KMS-11 (cell line): ENCODE data around the gene IL17RA.
A peak's percentile ranks its signal among the peaks of the same experiment; 100 is the strongest.

Experiments
- H2AFZ ChIP-seq: fragments of 200-600 bp; sonication (generic); 2 replicates; pipeline ENCODE4 v1.6.1; 2016; ENCODE audit warnings: antibody characterized with exemption, mixed run types, low read depth
- H3K27ac ChIP-seq: fragments of 200-600 bp; sonication (generic); 2 replicates; pipeline ENCODE4 v1.6.1; 2016; ENCODE audit warnings: mild to moderate bottlenecking, mixed run types
- H3K27me3 ChIP-seq: fragments of 200-600 bp; sonication (generic); 2 replicates; pipeline ENCODE4 v1.6.1; 2017; ENCODE audit warnings: mild to moderate bottlenecking, low read depth, mixed run types, moderate library complexity; ENCODE audit not compliant: insufficient read depth
- H3K36me3 ChIP-seq: fragments of 200-600 bp; sonication (generic); 2 replicates; pipeline ENCODE4 v1.6.1; 2017; ENCODE audit warnings: mild to moderate bottlenecking, mixed run types; ENCODE audit not compliant: insufficient read depth
- H3K4me1 ChIP-seq: fragments of 200-600 bp; sonication (generic); 2 replicates; pipeline ENCODE4 v1.6.1; 2016; ENCODE audit warnings: mild to moderate bottlenecking, low read depth, mixed run types; ENCODE audit not compliant: poor library complexity, severe bottlenecking
- H3K4me2 ChIP-seq: fragments of 200-600 bp; sonication (generic); 2 replicates; pipeline ENCODE4 v1.7.0; 2016; ENCODE audit warnings: mild to moderate bottlenecking, mixed run types
- H3K4me3 ChIP-seq: fragments of 200-600 bp; sonication (generic); IDR thresholded peaks from 2 replicates; pipeline ENCODE4 v1.6.1; 2017; ENCODE audit warnings: low read depth, low read length, mixed read lengths; ENCODE audit not compliant: insufficient read depth
- H3K79me2 ChIP-seq: fragments of 200-600 bp; sonication (generic); 2 replicates; pipeline ENCODE4 v1.6.1; 2016; ENCODE audit warnings: low read depth, mixed run types; ENCODE audit not compliant: insufficient read depth
- H3K9ac ChIP-seq: fragments of 200-600 bp; sonication (generic); 2 replicates; pipeline ENCODE4 v1.6.1; 2016; ENCODE audit warnings: mild to moderate bottlenecking, mixed run types
- H4K20me1 ChIP-seq: fragments of 200-600 bp; sonication (generic); 2 replicates; pipeline ENCODE4 v1.6.1; 2016; ENCODE audit warnings: mild to moderate bottlenecking, mixed run types; ENCODE audit not compliant: insufficient read depth
- TF ChIP-seq, protein P1 (sequence below): fragments of 200-600 bp; sonication (generic); conservative IDR thresholded peaks from 2 replicates; pipeline ENCODE4 v1.6.1; 2017; ENCODE audit warnings: low read depth, mild to moderate bottlenecking, antibody characterized with exemption, low read length, moderate library complexity, mixed read lengths

The IL17RA gene

DNA sequence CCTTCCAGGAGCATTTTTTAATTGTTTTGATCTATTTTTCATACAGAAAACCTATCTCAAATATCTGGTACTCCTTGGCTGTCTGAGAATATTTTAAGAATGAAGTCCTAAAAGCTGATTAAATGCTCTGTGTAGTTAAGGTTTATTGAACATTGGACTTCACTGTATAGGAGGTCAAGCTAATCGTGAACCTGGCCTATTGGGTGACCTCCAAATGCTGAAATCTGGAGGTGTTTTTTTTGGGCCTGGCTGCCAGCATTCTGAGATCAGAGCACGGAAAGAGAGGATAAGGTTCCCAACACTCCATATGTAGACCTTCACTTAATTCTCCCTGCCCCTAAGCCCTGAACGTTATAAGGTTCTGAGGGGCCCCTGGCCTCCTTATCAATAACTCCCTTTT lies 8.3 kb downstream of the IL17RA start:
- Histone ChIP-seq H2AFZ (no peak overlapping the region), H3K9ac (no peak overlapping the region), H4K20me1 (no peaks in the 10 kb centered on the region), H3K79me2 (0 out of 2 replicates have a peak, but pooled peaks cover 5% of the 10 kb centered on the region), H3K27me3 (no peaks in the 10 kb centered on the region), H3K27ac (no peak overlapping the region), H3K4me1 (peaks cover 12% of the 10 kb centered on the region), H3K36me3 (no peaks in the 10 kb centered on the region), H3K4me3 (no peak overlapping the region), H3K4me2 (no peak overlapping the region)
- TF ChIP-seq, protein P1, sequence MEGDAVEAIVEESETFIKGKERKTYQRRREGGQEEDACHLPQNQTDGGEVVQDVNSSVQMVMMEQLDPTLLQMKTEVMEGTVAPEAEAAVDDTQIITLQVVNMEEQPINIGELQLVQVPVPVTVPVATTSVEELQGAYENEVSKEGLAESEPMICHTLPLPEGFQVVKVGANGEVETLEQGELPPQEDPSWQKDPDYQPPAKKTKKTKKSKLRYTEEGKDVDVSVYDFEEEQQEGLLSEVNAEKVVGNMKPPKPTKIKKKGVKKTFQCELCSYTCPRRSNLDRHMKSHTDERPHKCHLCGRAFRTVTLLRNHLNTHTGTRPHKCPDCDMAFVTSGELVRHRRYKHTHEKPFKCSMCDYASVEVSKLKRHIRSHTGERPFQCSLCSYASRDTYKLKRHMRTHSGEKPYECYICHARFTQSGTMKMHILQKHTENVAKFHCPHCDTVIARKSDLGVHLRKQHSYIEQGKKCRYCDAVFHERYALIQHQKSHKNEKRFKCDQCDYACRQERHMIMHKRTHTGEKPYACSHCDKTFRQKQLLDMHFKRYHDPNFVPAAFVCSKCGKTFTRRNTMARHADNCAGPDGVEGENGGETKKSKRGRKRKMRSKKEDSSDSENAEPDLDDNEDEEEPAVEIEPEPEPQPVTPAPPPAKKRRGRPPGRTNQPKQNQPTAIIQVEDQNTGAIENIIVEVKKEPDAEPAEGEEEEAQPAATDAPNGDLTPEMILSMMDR, result no peak

- no peak overlapping the region for H3K4me3 ChIP-seq
- TF ChIP-seq, protein P1, result peak; percentile 40
- no peaks in the 10 kb centered on the region for H3K79me2 ChIP-seq
- no peaks in the 10 kb centered on the region for H3K27me3 ChIP-seq
- no peaks in the 10 kb centered on the region for H3K4me1 ChIP-seq
- H3K9ac ChIP-seq, result no peak overlapping the region
- no peaks in the 10 kb centered on the region for H4K20me1 ChIP-seq
- no peak overlapping the region for H2AFZ ChIP-seq
- no peak overlapping the region for H3K27ac ChIP-seq
- no peak overlapping the region for H3K4me2 ChIP-seq
- H3K36me3 ChIP-seq, result no peaks in the 10 kb centered on the region
These were observed 10.7 kb downstream of the IL17RA start for GRCh38 chr22:17095538-17095937.

DNA sequence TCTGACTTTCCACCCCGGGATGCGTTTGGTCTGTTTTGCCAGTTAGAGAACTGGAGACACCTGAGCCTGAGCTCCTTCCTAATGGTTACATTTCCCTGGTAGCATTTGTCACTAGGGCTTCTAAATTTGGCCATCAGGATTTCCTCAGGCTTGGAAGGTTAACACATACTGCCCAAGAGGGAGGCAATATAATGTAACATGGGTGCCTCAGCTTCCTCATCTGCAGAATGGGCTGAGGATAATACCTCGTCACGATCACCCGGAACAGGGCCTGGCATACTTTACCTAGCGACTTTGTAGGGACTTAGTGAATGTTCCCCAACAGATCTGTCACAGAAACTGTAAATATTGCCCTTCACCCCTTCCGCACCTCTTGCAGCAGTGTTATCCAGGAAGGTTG lies 11.3 kb downstream of the IL17RA start:
- no peaks in the 10 kb centered on the region for H3K4me1 ChIP-seq
- no peak overlapping the region for H3K27ac ChIP-seq
- no peaks in the 10 kb centered on the region for H3K36me3 ChIP-seq
- TF ChIP-seq, protein P1, result no peak
- H2AFZ ChIP-seq, result no peak overlapping the region
- H3K27me3 ChIP-seq, result no peaks in the 10 kb centered on the region
- H3K9ac ChIP-seq, result no peak overlapping the region
- H3K4me3 ChIP-seq, result no peak overlapping the region
- H4K20me1 ChIP-seq, result no peaks in the 10 kb centered on the region
- no peak overlapping the region for H3K4me2 ChIP-seq
- no peaks in the 10 kb centered on the region for H3K79me2 ChIP-seq

DNA sequence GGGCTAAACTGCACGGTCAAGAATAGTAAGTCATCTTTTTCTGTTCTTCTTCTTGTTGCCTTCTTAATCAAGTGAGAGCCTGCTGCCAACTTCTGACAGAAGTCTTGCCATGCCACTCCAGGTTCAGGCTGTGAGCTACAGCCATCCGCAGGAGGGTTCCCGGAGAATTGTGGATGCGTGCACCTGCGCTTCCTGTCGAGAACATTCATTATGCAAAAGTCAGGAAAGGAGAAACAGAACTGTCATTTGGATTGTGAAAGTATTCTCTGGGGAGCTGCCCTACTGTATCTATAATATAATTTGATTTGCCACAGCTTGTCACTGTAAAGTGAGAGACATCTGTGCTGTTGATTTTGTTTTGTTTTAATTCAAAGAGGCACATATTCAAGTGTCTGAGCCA lies 12.3 kb downstream of the IL17RA start:
- Histone ChIP-seq H3K27me3 (no peaks in the 10 kb centered on the region), H4K20me1 (no peaks in the 10 kb centered on the region), H3K27ac (no peak overlapping the region), H3K36me3 (no peaks in the 10 kb centered on the region), H3K9ac (no peak overlapping the region), H3K4me1 (no peaks in the 10 kb centered on the region), H3K4me3 (no peak overlapping the region), H3K79me2 (no peaks in the 10 kb centered on the region), H2AFZ (no peak overlapping the region), H3K4me2 (no peak overlapping the region)
- TF ChIP-seq, protein P1, result no peak
